Measurements from ENCODE around the gene PRM1.

Gene PRM1

GRCh38 chr16:11241480-11242204, 39.5 kb downstream of the PRM1 start:
- Histone ChIP-seq H3K4me3 (ENCODE audit: low read length) (no peak overlapping the region), H3K27me3 (ENCODE audit: control insufficient read depth, insufficient read depth, low read length) (no peaks in the 10 kb centered on the region), H3K27ac (ENCODE audit: low read length) (no peak overlapping the region), H3K4me1 (ENCODE audit: control insufficient read depth, low read depth, low read length) (no peaks in the 10 kb centered on the region), H3K36me3 (ENCODE audit: control insufficient read depth, low read depth, low read length) (no peaks in the 10 kb centered on the region), H3K9ac (ENCODE audit: low read length) (no peak overlapping the region), H3K9me3 (ENCODE audit: control insufficient read depth, low read depth, low read length) (no peaks in the 10 kb centered on the region)

- H3K4me3 ChIP-seq (ENCODE audit: low read length) = no peak overlapping the region
- H3K4me1 ChIP-seq (ENCODE audit: control insufficient read depth, low read depth, low read length) = no peaks in the 10 kb centered on the region
- H3K9me3 ChIP-seq (ENCODE audit: control insufficient read depth, low read depth, low read length) = no peaks in the 10 kb centered on the region
- H3K27ac ChIP-seq (ENCODE audit: low read length) = no peak overlapping the region
- no peaks in the 10 kb centered on the region for H3K36me3 ChIP-seq (ENCODE audit: control insufficient read depth, low read depth, low read length)
- H3K27me3 ChIP-seq (ENCODE audit: control insufficient read depth, insufficient read depth, low read length) = no peaks in the 10 kb centered on the region
- no peak overlapping the region for H3K9ac ChIP-seq (ENCODE audit: low read length)
Observed at GRCh38 chr16:11240636-11241473, 40.3 kb downstream of the PRM1 start.

GRCh38 chr16:11239644-11240632, 41.2 kb downstream of the PRM1 start:
- H3K9ac ChIP-seq (ENCODE audit: low read length) = no peak overlapping the region
- no peak overlapping the region for H3K27ac ChIP-seq (ENCODE audit: low read length)
- H3K27me3 ChIP-seq (ENCODE audit: control insufficient read depth, insufficient read depth, low read length) = no peaks in the 10 kb centered on the region
- H3K4me1 ChIP-seq (ENCODE audit: control insufficient read depth, low read depth, low read length) = no peaks in the 10 kb centered on the region
- no peaks in the 10 kb centered on the region for H3K36me3 ChIP-seq (ENCODE audit: control insufficient read depth, low read depth, low read length)
- H3K9me3 ChIP-seq (ENCODE audit: control insufficient read depth, low read depth, low read length) = no peaks in the 10 kb centered on the region
- H3K4me3 ChIP-seq (ENCODE audit: low read length) = no peak overlapping the region

GRCh38 chr16:11238272-11239202, 42.6 kb downstream of the PRM1 start:
- H3K9ac ChIP-seq (ENCODE audit: low read length) = no peak overlapping the region
- no peaks in the 10 kb centered on the region for H3K4me1 ChIP-seq (ENCODE audit: control insufficient read depth, low read depth, low read length)
- no peaks in the 10 kb centered on the region for H3K36me3 ChIP-seq (ENCODE audit: control insufficient read depth, low read depth, low read length)
- H3K9me3 ChIP-seq (ENCODE audit: control insufficient read depth, low read depth, low read length) = no peaks in the 10 kb centered on the region
- no peaks in the 10 kb centered on the region for H3K27me3 ChIP-seq (ENCODE audit: control insufficient read depth, insufficient read depth, low read length)
- H3K4me3 ChIP-seq (ENCODE audit: low read length) = no peak overlapping the region
- H3K27ac ChIP-seq (ENCODE audit: low read length) = no peak overlapping the region

- Histone ChIP-seq H3K27ac (ENCODE audit: low read length) (no peak overlapping the region), H3K36me3 (ENCODE audit: control insufficient read depth, low read depth, low read length) (no peaks in the 10 kb centered on the region), H3K4me3 (ENCODE audit: low read length) (no peak overlapping the region), H3K9ac (ENCODE audit: low read length) (no peak overlapping the region), H3K4me1 (ENCODE audit: control insufficient read depth, low read depth, low read length) (no peaks in the 10 kb centered on the region), H3K27me3 (ENCODE audit: control insufficient read depth, insufficient read depth, low read length) (no peaks in the 10 kb centered on the region), H3K9me3 (ENCODE audit: control insufficient read depth, low read depth, low read length) (no peaks in the 10 kb centered on the region)
Observed at GRCh38 chr16:11236461-11237254, 44.5 kb downstream of the PRM1 start.

GRCh38 chr16:11235703-11235991, 45.5 kb downstream of the PRM1 start:
- Histone ChIP-seq H3K4me3 (ENCODE audit: low read length) (no peak overlapping the region), H3K4me1 (ENCODE audit: control insufficient read depth, low read depth, low read length) (no peaks in the 10 kb centered on the region)

GRCh38 chr16:11234884-11235702, 46.0 kb downstream of the PRM1 start:
- Histone ChIP-seq H3K4me1 (ENCODE audit: control insufficient read depth, low read depth, low read length) (no peaks in the 10 kb centered on the region), H3K36me3 (ENCODE audit: control insufficient read depth, low read depth, low read length) (no peaks in the 10 kb centered on the region), H3K9ac (ENCODE audit: low read length) (no peak overlapping the region), H3K27me3 (ENCODE audit: control insufficient read depth, insufficient read depth, low read length) (no peaks in the 10 kb centered on the region), H3K4me3 (ENCODE audit: low read length) (no peak overlapping the region), H3K27ac (ENCODE audit: low read length) (no peak overlapping the region), H3K9me3 (ENCODE audit: control insufficient read depth, low read depth, low read length) (no peaks in the 10 kb centered on the region)

More at GRCh38 chr16:11235703-11235991, 45.5 kb downstream of the PRM1 start:
- H3K9me3 ChIP-seq (ENCODE audit: control insufficient read depth, low read depth, low read length) = no peaks in the 10 kb centered on the region
- H3K27ac ChIP-seq (ENCODE audit: low read length) = no peak overlapping the region
- no peak overlapping the region for H3K9ac ChIP-seq (ENCODE audit: low read length)
- H3K36me3 ChIP-seq (ENCODE audit: control insufficient read depth, low read depth, low read length) = no peaks in the 10 kb centered on the region
- H3K27me3 ChIP-seq (ENCODE audit: control insufficient read depth, insufficient read depth, low read length) = no peaks in the 10 kb centered on the region

- Histone ChIP-seq H3K9me3 (ENCODE audit: control insufficient read depth, low read depth, low read length) (no peaks in the 10 kb centered on the region), H3K4me3 (ENCODE audit: low read length) (no peak overlapping the region), H3K9ac (ENCODE audit: low read length) (no peak overlapping the region), H3K27me3 (ENCODE audit: control insufficient read depth, insufficient read depth, low read length) (no peaks in the 10 kb centered on the region), H3K4me1 (ENCODE audit: control insufficient read depth, low read depth, low read length) (no peaks in the 10 kb centered on the region), H3K36me3 (ENCODE audit: control insufficient read depth, low read depth, low read length) (no peaks in the 10 kb centered on the region), H3K27ac (ENCODE audit: low read length) (no peak overlapping the region)
Observed at GRCh38 chr16:11233727-11234376, 47.3 kb downstream of the PRM1 start.

GRCh38 chr16:11232852-11233726, 48.0 kb downstream of the PRM1 start:
- Histone ChIP-seq H3K9me3 (ENCODE audit: control insufficient read depth, low read depth, low read length) (no peaks in the 10 kb centered on the region), H3K9ac (ENCODE audit: low read length) (no peak overlapping the region), H3K4me1 (ENCODE audit: control insufficient read depth, low read depth, low read length) (no peaks in the 10 kb centered on the region), H3K36me3 (ENCODE audit: control insufficient read depth, low read depth, low read length) (no peaks in the 10 kb centered on the region), H3K27ac (ENCODE audit: low read length) (no peak overlapping the region), H3K27me3 (ENCODE audit: control insufficient read depth, insufficient read depth, low read length) (no peaks in the 10 kb centered on the region), H3K4me3 (ENCODE audit: low read length) (no peak overlapping the region)
